Psoas muscle (tissue), 8 donors: Measurements from ENCODE around the gene DPP10. TPM values are rescaled to one million over a fixed set of nuclear protein-coding genes. Genes with fewer than 3 reads are reported as not detected.

ENCODE experiments used
- ATAC-seq, 4 donors: fragments of 200-7000 bp; cut with Tn5 transposase; one replicate each; pipeline ENCODE4 v1.9.1; 2020; ENCODE audit warnings: moderate library complexity in 3 of 4, mild to moderate bottlenecking in 2 of 4
- DNase-seq, 2 donors: peaks; one replicate each; pipeline ENCODE4 v3.0.0-alpha.2; 2020
- H3K27ac ChIP-seq: fragments of 200-600 bp; one replicate; pipeline ENCODE4 v1.8.0; 2022
- H3K27me3 ChIP-seq, 3 donors: fragments of 200-600 bp in 1 of 3; one replicate each; pipeline versions ENCODE4 v1.6.1 to v1.8.0; 2013 to 2022; ENCODE audit warnings: low read length in 2 of 3, mild to moderate bottlenecking in 2 of 3, moderate library complexity in 1 of 3; ENCODE audit not compliant: insufficient read depth in 3 of 3
- H3K36me3 ChIP-seq, 2 donors: fragments of 200-600 bp in 1 of 2; one replicate each; pipeline versions ENCODE4 v1.6.1 to v1.8.0; 2013 to 2022; ENCODE audit warnings: low read depth in 1 of 2, mild to moderate bottlenecking in 1 of 2, moderate library complexity in 1 of 2; ENCODE audit not compliant: insufficient read depth in 1 of 2
- H3K4me1 ChIP-seq: fragments of 200-600 bp; one replicate; pipeline ENCODE4 v1.8.0; 2022
- H3K4me3 ChIP-seq: fragments of 200-600 bp; one replicate; pipeline ENCODE4 v1.8.0; 2022; ENCODE audit warnings: mild to moderate bottlenecking
- H3K9me3 ChIP-seq: fragments of 200-600 bp; one replicate; pipeline ENCODE4 v1.8.0; 2022
- WGBS, 3 donors: extraction: QIAGEN DNeasy Blood & Tissue Kit; methylation state at CpG; one replicate each; pipeline versions ENCODE4 v1.1.6 to v1.1.7; 2013; 5-methylcytosine and 5-hydroxymethylcytosine counted together
- intact Hi-C, 2 donors: fragments of 100-400 bp; cut with DNase I; formaldehyde crosslinking; loops; one replicate each; pipeline versions ENCODE4 v1.11.0 to v1.14.2; 2022
- polyA plus RNA-seq, 3 donors: library from polyadenylated mRNA; stranded (reverse); fragments of 200-250 nt; gene quantifications; one replicate each; pipeline ENCODE4 v1.2.3, GENCODE V29; 2013
- total RNA-seq, 4 donors: library from RNA; stranded (reverse); fragmentation: NEBNext Ultra II Directional in 2 of 4; extraction: Animal tissue kit (Norgen Biotek cat#: 25700) in 2 of 4; gene quantifications; one replicate each; pipeline versions ENCODE4 v1.2.1 to v1.2.4, GENCODE V29; 2021 to 2023
- TF ChIP-seq, protein P1 (sequence below): fragments of 200-600 bp; IDR thresholded peaks from one replicate; pipeline ENCODE4 v1.8.0; 2022; ENCODE audit warnings: antibody characterized with exemption
- donor health status: healthy with polysubstance abuse.
- donor health status: DM: no; HTN: no; CAD: no; lungs with moderate emphysema.
- donor health status: Bipolar disorder and iron deficiency.
- donor health status: healthy.
- donor health status: DM: yes; HTN: yes; CAD: no.
- donor health status: DM: no; HTN: no; CAD: no.
- donor health status: DM: no; HTN: no; CAD: no.
- donor health status: DM: yes; HTN: yes; CAD: no.

The DPP10 gene
- total and polyA plus RNA-seq, 7 donors, result 0.01 to 0.11 TPM; not detected in 5

DNA sequence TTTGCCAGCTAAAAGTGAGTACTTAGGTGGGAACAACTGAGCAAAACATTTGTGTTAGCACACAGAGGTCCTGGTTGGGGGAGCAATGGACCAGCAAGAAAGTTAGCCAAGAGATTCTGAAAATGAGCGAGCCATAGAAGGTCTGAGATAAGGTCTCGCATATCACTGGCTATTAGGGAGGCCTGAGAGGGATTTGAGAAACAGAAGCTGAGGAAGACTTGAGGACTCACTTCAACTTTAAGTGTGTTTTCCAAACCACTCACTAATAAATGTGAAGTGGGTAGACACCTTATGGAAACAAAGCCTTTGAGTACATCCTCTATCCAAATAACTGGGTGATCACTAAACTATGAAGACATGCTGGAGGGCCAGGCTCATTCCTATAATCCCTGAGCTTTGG, 958.5 kb downstream of the DPP10 start:
- TF ChIP-seq, protein P1, sequence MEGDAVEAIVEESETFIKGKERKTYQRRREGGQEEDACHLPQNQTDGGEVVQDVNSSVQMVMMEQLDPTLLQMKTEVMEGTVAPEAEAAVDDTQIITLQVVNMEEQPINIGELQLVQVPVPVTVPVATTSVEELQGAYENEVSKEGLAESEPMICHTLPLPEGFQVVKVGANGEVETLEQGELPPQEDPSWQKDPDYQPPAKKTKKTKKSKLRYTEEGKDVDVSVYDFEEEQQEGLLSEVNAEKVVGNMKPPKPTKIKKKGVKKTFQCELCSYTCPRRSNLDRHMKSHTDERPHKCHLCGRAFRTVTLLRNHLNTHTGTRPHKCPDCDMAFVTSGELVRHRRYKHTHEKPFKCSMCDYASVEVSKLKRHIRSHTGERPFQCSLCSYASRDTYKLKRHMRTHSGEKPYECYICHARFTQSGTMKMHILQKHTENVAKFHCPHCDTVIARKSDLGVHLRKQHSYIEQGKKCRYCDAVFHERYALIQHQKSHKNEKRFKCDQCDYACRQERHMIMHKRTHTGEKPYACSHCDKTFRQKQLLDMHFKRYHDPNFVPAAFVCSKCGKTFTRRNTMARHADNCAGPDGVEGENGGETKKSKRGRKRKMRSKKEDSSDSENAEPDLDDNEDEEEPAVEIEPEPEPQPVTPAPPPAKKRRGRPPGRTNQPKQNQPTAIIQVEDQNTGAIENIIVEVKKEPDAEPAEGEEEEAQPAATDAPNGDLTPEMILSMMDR, result no peak
- Histone ChIP-seq H3K4me3 (no peak overlapping the region), H3K27me3 (no peaks in the 10 kb centered on the region), H3K36me3 (no peaks in the 10 kb centered on the region), H3K4me1 (no peaks in the 10 kb centered on the region), H3K27ac (no peak overlapping the region), H3K9me3 (no peaks in the 10 kb centered on the region)
- no peak for ATAC-seq
- no peak for DNase-seq
- 84 to 88% (median 86%) methylated on average over 2 of the region's 2 CpGs for WGBS, 3 donors
- intact Hi-C loops, result no loop called here

DNA sequence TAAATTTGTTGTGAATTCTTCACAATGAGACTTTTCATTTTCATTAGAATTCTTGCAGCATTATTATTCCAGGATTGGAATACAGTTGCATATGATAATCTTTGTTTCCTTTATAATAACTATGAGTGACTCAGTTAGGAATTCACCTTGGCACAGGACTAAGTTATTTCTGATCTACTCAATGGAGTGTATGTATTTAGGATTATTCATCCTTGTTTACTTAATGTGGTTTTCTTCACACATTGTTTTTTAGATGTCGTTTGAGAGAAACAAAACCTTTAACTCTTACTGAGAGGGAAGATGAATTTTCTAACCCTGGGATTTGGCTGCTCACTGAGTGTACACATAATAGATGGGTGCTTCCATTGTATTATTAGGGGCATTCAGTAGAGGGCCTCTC, 970.1 kb downstream of the DPP10 start:
- DNase-seq (no peak), ATAC-seq (no peak)
- Histone ChIP-seq H3K4me1 (no peaks in the 10 kb centered on the region), H3K27ac (no peak overlapping the region), H3K9me3 (no peaks in the 10 kb centered on the region), H3K36me3 (no peaks in the 10 kb centered on the region), H3K27me3 (no peaks in the 10 kb centered on the region), H3K4me3 (no peak overlapping the region)
- 0 to 32% (median 0%) methylated on average over 1 of the region's 1 CpG for WGBS, 3 donors
- intact Hi-C loops, result no loop called here
- TF ChIP-seq, protein P1, result no peak

DNA sequence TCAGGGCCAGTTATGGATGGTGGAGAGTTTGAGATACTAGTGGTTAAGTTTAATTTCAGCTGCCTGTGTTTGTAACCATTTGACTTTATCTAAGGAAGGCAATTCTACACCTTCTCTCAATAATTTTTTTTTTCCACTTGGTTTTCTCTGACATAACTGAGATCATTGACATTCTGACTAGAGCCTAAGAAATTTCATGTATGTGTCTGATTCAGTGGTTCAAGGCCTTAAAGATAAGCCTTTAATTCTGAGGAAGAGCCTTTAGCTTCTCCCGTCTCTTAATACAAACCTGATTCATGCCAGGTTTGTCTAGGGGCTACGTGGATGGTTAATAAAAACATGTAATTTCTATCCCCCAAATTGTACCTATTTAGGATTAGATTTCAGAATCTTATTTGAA, 971.4 kb downstream of the DPP10 start:
- TF ChIP-seq, protein P1, result no peak
- Histone ChIP-seq H3K4me1 (no peaks in the 10 kb centered on the region), H3K27me3 (no peaks in the 10 kb centered on the region), H3K9me3 (no peaks in the 10 kb centered on the region), H3K36me3 (no peaks in the 10 kb centered on the region), H3K27ac (no peak overlapping the region), H3K4me3 (no peak overlapping the region)
- 52 to 54% (median 52%) methylated on average over 2 of the region's 2 CpGs for WGBS, 3 donors
- intact Hi-C loops, result no loop called here
- ATAC-seq, result no peak
- no peak for DNase-seq

DNA sequence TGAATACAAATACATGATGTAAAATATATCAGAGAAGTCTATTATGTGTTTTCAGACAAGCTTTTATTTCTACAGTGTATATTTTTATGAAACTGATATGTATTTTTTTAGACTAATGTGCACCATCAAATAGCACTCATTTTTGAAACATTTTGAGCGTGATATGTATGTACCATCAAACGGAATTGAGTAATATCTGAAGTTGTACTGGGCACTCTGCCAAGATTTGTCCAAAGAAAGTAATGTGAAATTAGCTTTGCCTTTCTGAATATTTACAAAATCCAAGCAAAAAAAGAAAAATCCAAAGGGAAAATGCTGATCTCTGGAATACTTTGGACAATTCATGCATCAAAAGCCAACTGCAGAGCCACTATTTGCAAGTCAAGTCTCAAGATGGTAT, 972.0 kb downstream of the DPP10 start:
- no peak for DNase-seq
- ATAC-seq, result no peak
- 41 to 66% (median 49%) methylated on average over 2 of the region's 2 CpGs for WGBS, 3 donors
- Histone ChIP-seq H3K9me3 (no peaks in the 10 kb centered on the region), H3K4me3 (no peak overlapping the region), H3K4me1 (no peaks in the 10 kb centered on the region), H3K27me3 (no peaks in the 10 kb centered on the region), H3K27ac (no peak overlapping the region), H3K36me3 (no peaks in the 10 kb centered on the region)
- TF ChIP-seq, protein P1, result no peak
- intact Hi-C loops, result no loop called here

DNA sequence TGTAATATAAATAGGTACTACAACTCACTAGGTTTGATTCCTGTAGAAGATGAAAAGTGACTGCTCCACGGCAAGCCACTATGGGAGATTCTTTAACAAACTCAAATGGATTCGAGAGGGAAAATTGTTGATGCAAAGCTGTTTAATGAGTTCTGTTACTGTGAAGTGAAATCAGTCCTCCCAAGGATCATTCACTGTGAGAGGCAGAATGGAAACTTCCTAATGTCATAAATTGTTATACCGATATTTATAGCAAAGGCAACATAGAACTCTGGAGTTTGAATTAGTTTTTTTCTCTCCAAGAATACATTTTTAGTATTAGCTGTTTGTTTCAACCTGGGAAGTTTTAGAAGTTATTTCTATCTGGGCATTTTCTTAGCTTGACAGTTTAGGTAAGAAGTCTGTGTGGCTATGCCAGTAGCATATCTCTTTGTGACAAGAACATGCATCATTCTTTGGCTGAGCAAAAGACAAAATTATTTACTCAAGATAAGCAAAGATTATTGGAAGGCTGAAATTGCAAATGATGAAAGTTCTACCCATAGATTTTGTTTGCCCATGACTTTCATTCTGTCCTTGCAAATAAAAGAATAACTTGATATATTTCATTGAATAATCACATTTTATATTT, 979.7 kb downstream of the DPP10 start:
- Histone ChIP-seq H3K4me1 (no peaks in the 10 kb centered on the region), H3K27ac (no peak overlapping the region), H3K36me3 (no peaks in the 10 kb centered on the region), H3K27me3 (no peaks in the 10 kb centered on the region), H3K4me3 (no peak overlapping the region), H3K9me3 (no peaks in the 10 kb centered on the region)
- WGBS, 3 donors, result 76 to 80% (median 79%) methylated on average over 3 of the region's 3 CpGs
- no peak for ATAC-seq
- intact Hi-C loops, result no loop called here
- DNase-seq, result no peak
- TF ChIP-seq, protein P1, result no peak
